GM20431 (cell line): ENCODE results near the gene FANCI.

Experiments
- in situ Hi-C: fragments of 300-500 bp; cut with MseI, MboI; formaldehyde crosslinking; loops from one replicate; pipeline ENCODE4 v1.15.0; 2020; ENCODE audit warnings: low sequenced_read_pairs; ENCODE audit not compliant: unreplicated experiment

FANCI gene

GRCh38 chr15:89243691-89244573, at the start of gene FANCI:
FANCI (plus strand) TSS chr15:89243979; CDS start chr15:89247648, 3,669 bp downstream.
- in situ Hi-C loops = no loop called here

- in situ Hi-C loops = loop anchor here (25.0 kb wide), 1 partner anchor 307 kb away; the partner anchor contains the start of gene HAPLN3
These were observed 49.2 kb upstream of the FANCI start for GRCh38 chr15:89194608-89195007.

- in situ Hi-C loops = loop anchor here (25.0 kb wide), 1 partner anchor 309 kb away; the partner anchor contains the start of gene HAPLN3
These were observed 47.9 kb upstream of the FANCI start for GRCh38 chr15:89195836-89196235.

- in situ Hi-C loops = loop anchor here (25.0 kb wide), 1 partner anchor 309 kb away; the partner anchor contains the start of gene HAPLN3
These were observed 47.5 kb upstream of the FANCI start for GRCh38 chr15:89196241-89196640.

- in situ Hi-C loops = loop anchor here (25.0 kb wide), 1 partner anchor 310 kb away; the partner anchor contains the start of gene HAPLN3
These were observed 46.8 kb upstream of the FANCI start for GRCh38 chr15:89196994-89197393.

GRCh38 chr15:89197503-89197971, 46.2 kb upstream of the FANCI start:
- in situ Hi-C loops = loop anchor here (25.0 kb wide), 1 partner anchor 310 kb away; the partner anchor contains the start of gene HAPLN3

- in situ Hi-C loops = loop anchor here (25.0 kb wide), 1 partner anchor 311 kb away; the partner anchor contains the start of gene HAPLN3
These were observed 45.6 kb upstream of the FANCI start for GRCh38 chr15:89198196-89198595.

GRCh38 chr15:89198934-89199333, 44.8 kb upstream of the FANCI start:
- in situ Hi-C loops = loop anchor here (25.0 kb wide), 1 partner anchor 312 kb away; the partner anchor contains the start of gene HAPLN3

GRCh38 chr15:89199746-89200145, 44.0 kb upstream of the FANCI start:
- in situ Hi-C loops = loop anchor here (25.0 kb wide), 1 partner anchor 312 kb away; the partner anchor contains the start of gene HAPLN3

- in situ Hi-C loops = no loop called here
These were observed 43.6 kb upstream of the FANCI start for GRCh38 chr15:89200182-89200581.

- in situ Hi-C loops = no loop called here
These were observed 42.2 kb upstream of the FANCI start for GRCh38 chr15:89201465-89202005.

- in situ Hi-C loops = no loop called here
These were observed 40.0 kb upstream of the FANCI start for GRCh38 chr15:89203705-89204273.

GRCh38 chr15:89205991-89206585, 37.7 kb upstream of the FANCI start:
- in situ Hi-C loops = no loop called here

- in situ Hi-C loops = no loop called here
These were observed 36.9 kb upstream of the FANCI start for GRCh38 chr15:89206908-89207331.

- in situ Hi-C loops = no loop called here
These were observed 35.5 kb upstream of the FANCI start for GRCh38 chr15:89208256-89208655.

- in situ Hi-C loops = no loop called here
These were observed 34.7 kb upstream of the FANCI start for GRCh38 chr15:89209057-89209456.

- in situ Hi-C loops = no loop called here
These were observed 32.1 kb upstream of the FANCI start for GRCh38 chr15:89211678-89212170.

- in situ Hi-C loops = no loop called here
These were observed 28.2 kb upstream of the FANCI start for GRCh38 chr15:89215627-89216026.

GRCh38 chr15:89217031-89217430, 26.7 kb upstream of the FANCI start:
- in situ Hi-C loops = no loop called here
